GM10266 (cell line): ENCODE data around the gene PLCG2.
"Not testable (repeated sequence)": the region's sequence is repeated elsewhere in the genome, so short reads cannot be mapped to it uniquely, and the experiment has no call there.

Experiments used
- DNase-seq: peaks from one replicate; pipeline ENCODE4 v3.0.0; 2012; ENCODE audit errors: extremely low spot score
- TF ChIP-seq, protein P1 (sequence below): IDR thresholded peaks from 2 replicates; pipeline ENCODE4 v1.5.1; 2012; ENCODE audit warnings: mild to moderate bottlenecking, low read depth; ENCODE audit not compliant: control insufficient read depth, insufficient read depth; ENCODE audit errors: missing control alignments

Gene PLCG2

DNA sequence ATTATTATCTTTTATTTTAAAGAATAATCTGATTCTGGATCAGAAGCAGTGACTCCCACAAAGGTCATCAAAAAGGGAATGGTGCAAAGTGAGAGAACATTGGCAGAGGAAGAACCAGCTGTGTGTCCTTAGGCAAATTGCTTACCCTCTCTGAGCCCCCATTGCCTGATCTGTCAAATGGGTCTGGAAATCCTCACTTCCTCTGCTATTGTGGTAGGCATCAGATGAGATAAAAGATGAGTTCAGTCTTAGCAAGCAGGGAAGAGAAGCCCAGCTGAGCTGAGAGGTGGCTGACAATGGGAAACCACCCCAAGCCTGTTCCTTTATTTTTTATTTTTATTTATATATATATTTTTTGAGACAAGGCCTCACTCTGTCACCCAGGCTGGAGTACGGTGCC is 24.2 kb upstream of the PLCG2 start:
- TF ChIP-seq, protein P1, sequence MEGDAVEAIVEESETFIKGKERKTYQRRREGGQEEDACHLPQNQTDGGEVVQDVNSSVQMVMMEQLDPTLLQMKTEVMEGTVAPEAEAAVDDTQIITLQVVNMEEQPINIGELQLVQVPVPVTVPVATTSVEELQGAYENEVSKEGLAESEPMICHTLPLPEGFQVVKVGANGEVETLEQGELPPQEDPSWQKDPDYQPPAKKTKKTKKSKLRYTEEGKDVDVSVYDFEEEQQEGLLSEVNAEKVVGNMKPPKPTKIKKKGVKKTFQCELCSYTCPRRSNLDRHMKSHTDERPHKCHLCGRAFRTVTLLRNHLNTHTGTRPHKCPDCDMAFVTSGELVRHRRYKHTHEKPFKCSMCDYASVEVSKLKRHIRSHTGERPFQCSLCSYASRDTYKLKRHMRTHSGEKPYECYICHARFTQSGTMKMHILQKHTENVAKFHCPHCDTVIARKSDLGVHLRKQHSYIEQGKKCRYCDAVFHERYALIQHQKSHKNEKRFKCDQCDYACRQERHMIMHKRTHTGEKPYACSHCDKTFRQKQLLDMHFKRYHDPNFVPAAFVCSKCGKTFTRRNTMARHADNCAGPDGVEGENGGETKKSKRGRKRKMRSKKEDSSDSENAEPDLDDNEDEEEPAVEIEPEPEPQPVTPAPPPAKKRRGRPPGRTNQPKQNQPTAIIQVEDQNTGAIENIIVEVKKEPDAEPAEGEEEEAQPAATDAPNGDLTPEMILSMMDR = no peak
- no peak for DNase-seq

DNA sequence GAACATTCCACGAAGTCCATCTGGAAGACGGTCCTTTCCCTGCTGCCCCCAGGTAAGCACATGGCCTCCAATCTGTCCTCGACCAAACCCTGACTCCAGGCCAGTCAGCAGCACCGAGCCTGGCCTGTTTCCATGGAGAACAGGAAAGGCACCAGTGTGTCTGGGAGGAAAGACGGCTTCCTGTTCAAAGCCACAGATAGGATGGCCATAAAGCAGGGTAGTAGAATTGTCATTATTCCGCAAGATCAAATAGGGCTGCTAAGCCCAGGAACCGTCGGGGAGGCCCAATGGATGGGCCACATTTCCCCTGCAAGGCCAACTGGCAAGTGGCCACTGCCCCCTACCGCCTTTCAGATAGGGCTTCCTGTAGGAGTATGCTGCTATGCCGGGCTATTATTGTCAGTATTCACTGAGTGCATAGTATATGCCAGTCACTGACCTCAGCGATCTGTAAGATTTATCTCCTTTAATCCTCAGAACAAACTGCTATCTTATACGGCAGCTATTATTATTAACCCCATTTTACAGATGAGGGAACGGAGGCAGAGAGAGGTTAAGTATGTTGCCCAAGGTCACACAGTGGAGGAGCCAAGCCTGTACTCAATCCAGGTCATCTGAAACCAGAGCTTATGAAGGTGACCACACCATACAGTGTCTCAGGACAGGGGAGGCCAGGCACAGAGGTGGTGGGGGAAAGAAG is 23.0 kb upstream of the PLCG2 start:
- TF ChIP-seq, protein P1 = no peak
- no peak for DNase-seq

DNA sequence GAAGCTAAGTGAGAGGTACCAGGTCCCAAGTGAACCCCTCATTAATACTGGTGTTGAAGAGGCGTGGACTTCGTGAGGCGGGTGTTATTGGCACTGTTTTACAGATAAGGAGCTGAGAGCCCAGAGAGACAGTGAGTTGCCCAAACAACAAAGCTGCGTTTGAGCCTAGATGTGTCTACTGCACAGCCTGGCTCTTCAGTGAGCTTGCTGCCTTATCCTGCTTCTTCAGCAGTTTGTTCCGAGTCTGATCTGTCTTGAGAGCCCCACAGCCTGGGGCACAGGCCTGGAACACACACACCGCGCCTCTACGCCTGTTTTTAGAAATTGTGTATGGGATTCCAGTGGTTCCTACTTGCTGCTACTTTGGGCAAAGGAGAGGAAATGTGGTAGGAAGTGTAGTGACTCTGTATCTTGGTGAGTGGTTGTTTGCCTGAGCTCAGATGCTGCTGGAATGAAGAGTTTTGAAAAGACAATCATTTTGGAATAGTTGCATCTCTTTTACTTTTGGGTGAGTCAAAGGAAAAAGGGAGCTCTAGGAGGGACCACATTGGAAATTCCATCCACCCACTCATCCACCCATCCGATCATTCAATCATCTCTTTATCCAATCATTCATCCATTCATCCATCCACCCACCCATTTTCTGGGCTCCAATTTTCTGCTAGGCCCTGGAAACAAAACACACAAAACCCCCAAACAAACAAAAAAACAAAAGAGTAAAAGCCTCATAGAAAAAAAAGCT is 22.3 kb upstream of the PLCG2 start:
- DNase-seq = no peak
- TF ChIP-seq, protein P1 = no peak

DNA sequence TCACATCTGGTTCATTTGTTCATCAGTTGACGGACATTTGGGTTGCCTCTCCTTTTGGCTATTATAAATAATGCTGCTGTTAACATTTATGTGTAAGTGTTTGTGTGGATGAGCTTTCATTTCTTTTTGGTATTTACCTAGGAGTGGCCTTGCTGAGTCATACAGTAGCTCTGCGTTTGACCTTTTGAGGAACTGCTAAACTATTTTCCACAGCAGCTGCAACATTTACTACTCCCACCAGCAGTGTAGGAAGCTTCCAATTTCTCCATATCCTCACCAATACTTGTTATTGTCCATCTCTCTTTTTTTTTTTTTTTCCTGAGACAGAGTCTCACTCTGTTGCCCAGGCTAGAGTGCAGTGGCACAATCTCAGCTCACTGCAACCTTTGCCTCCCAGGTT is 20.7 kb upstream of the PLCG2 start:
- no peak for DNase-seq
- TF ChIP-seq, protein P1 = no peak

DNA sequence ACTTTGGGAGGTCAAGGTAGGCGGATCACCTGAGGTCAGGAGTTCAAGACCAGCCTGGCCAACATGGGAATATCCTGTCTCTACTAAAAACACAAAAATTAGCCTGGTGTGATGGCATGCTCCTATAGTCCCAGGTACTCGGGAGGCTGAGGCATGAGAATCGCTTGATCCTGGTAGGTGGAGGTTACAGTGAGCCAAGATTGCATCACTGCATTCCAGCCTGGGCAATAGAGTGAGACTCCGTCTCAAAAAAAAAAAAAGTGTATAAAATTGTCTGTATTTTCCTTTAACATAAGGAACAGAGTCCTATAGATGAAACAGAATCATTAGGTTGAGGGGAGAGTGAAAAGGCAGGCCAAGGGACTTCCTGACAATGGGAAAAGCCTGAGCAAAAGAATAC is 16.8 kb upstream of the PLCG2 start:
- not testable (repeated sequence) for DNase-seq

DNA sequence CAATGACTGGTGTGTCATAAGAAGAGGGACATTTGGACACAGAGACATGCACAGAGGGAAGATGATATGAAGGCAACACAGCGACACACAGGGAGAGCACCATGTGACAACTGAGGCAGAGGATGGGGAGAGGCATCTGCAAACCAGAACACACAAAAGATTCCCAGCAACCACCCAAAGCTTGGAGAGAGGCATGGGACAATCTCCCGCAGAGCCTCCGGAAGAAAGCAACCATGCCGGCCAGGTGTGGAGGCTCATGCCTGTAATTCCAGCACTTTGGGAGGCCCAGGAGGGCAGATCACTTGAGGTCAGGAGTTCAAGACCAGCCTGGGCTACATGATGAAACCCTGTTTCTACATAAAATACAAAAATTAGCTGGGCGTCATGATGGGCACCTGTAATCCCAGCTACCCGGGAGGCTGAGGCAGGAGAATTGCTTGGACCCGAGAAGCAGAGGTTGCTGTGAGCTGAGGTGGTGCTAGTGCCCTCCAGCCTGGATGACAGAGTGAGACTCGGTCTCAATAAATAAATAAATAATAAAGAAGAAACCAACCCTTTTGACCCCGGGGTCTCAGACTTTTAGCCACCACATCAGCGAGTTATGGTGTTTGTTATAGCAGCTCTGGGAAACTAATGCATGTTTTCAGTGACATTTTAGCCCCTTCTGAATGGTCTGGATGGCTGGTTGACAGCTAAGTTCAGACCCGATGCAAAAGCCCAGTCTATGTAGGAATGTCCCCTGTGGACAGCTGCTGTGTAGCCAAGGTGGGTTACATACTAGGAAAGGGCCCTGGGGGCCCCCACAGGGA is 13.8 kb upstream of the PLCG2 start:
- no peak for DNase-seq
- TF ChIP-seq, protein P1 = no peak

DNA sequence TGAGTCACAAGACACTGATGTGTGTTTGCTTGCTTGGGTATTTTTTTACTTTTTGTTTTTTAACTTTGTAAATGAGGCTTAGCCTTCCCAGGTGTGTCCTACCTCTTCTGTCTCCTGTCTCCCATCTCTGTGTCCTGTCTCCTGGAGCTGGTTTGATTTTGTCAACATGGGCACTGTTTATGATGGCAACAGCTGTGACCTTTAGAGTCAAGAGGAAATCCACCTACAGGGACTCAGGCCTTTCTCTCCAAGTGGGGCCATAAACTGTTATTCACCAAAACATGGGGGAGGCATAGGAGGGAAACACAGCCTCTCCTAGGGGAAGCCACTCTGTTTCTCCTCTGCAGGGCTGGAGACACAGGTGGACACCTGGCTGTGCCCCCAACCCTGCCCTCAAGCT is 13.1 kb upstream of the PLCG2 start:
- DNase-seq = no peak
- TF ChIP-seq, protein P1 = no peak
